Central memory CD8-positive, alpha-beta T cell (primary cell): ENCODE results near the gene RFX2.
A peak's percentile ranks its signal among the peaks of the same experiment; 100 is the strongest.
"Not testable (repeated sequence)": the region's sequence is repeated elsewhere in the genome, so short reads cannot be mapped to it uniquely, and the experiment has no call there.

Source experiments
- ATAC-seq: fragments of 150-1000 bp; cut with Tn5 transposase; replicated peaks from 2 replicates; pipeline ENCODE4 v1.10.0; 2022; ENCODE audit warnings: mild to moderate bottlenecking, moderate FRiP score, moderate number of reproducible peaks; ENCODE audit not compliant: poor library complexity, severe bottlenecking; ENCODE audit errors: extremely low read depth
- DNase-seq, 2 donors: peaks; one replicate each; pipeline ENCODE4 v3.0.0; 2021; ENCODE audit warnings: low spot score in 2 of 2
- H3K27ac Mint-ChIP-seq: one replicate; pipeline ENCODE4 v1.8.0; 2022; ENCODE audit warnings: low read depth, mild to moderate bottlenecking, moderate library complexity, mixed read lengths
- H3K27me3 Mint-ChIP-seq: one replicate; pipeline ENCODE4 v1.8.0; 2022; ENCODE audit warnings: mixed read lengths
- H3K36me3 Mint-ChIP-seq: one replicate; pipeline ENCODE4 v1.8.0; 2022; ENCODE audit warnings: mild to moderate bottlenecking, moderate library complexity, mixed read lengths; ENCODE audit not compliant: insufficient read depth
- H3K4me1 Mint-ChIP-seq: one replicate; pipeline ENCODE4 v1.8.0; 2022; ENCODE audit warnings: mixed read lengths
- H3K4me3 Mint-ChIP-seq: one replicate; pipeline ENCODE4 v1.8.0; 2022; ENCODE audit warnings: mild to moderate bottlenecking, moderate library complexity, mixed read lengths
- H3K9me3 Mint-ChIP-seq: one replicate; pipeline ENCODE4 v1.8.0; 2022; ENCODE audit warnings: mixed read lengths

Gene RFX2

DNA sequence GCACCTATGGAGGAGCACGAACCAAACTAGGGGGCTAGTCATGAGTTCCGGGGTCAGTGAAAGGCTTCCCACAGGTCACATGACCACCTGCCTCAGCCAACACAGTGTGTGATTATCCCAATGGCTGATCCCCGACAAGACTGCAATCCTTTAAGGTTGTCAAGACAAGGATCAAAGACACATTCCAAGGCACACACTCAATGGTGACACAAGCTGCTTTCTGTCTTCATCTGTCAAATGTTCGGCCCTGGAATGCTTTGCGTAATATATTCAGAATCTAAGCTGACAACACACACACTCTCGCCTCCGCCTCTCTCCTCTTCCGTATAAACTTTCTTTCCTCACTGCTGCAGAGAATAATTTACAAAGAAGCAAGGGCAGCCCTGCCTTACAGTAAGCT, 144.1 kb downstream of the RFX2 start:
- DNase-seq, result no peak
- Mint-ChIP-seq H3K27me3 (no peaks in the 10 kb centered on the region), H3K4me3 (peak overlapping the region; percentile 25), H3K36me3 (peaks cover 17% of the 10 kb centered on the region), H3K27ac (peak overlapping the region; percentile 62), H3K4me1 (peaks cover 72% of the 10 kb centered on the region), H3K9me3 (no peaks in the 10 kb centered on the region)
- ATAC-seq, result no peak

DNA sequence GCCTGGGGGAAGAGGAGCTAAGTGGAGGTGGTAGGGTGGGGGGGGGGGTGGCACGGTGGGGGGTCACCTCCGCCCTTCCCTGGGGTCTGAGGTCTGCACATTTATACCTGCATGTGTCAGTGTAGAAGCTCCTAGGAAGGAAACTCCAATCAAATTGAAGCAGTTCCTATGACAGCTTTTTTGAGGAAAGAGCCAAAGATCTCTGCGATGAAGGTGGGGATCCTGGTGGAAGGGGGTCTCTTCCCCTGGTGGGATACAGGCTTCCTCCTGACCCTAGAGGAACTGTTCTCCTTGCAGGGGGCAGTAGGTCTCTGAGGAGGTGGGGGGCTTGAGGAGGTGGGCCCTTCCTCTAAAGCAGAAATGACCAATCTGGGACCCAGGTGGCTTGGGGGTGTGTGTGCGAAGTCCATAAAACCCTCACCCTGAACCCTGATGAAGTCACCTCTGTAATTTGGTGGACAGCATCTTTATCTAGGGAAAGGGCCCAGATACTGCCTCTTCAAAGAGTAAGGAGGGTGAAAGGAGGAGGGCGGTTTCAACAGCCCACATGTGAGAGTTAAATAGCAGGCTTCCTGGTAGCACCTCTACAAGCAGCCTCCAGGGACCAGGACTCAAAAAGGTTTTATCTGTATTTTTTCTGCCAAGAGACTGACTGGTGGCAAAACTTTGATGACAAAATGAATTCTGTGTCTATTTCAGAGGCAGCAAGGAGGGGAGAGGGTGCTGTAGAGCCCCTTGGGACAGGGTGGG, 145.3 kb downstream of the RFX2 start:
- DNase-seq, result no peak
- peaks cover 19% of the 10 kb centered on the region for H3K36me3 Mint-ChIP-seq

GRCh38 chr19:5963855-5964254, 146.4 kb downstream of the RFX2 start:
- no peaks in the 10 kb centered on the region for H3K27me3 Mint-ChIP-seq
- H3K9me3 Mint-ChIP-seq, result no peaks in the 10 kb centered on the region
- peak overlapping the region; percentile 94 for H3K27ac Mint-ChIP-seq
- H3K36me3 Mint-ChIP-seq, result peaks cover 19% of the 10 kb centered on the region
- peaks cover 83% of the 10 kb centered on the region for H3K4me1 Mint-ChIP-seq
- H3K4me3 Mint-ChIP-seq, result no peak overlapping the region
- ATAC-seq (no peak), DNase-seq (no peak)

More for the DNA sequence above, 145.3 kb downstream of the RFX2 start:
- Mint-ChIP-seq H3K27ac (peak overlapping the region; percentile 94), H3K27me3 (no peaks in the 10 kb centered on the region), H3K9me3 (no peaks in the 10 kb centered on the region), H3K4me3 (no peak overlapping the region), H3K4me1 (peaks cover 76% of the 10 kb centered on the region)
- no peak for ATAC-seq

- DNase-seq, H3K27me3 Mint-ChIP-seq, ATAC-seq, H3K9me3 Mint-ChIP-seq: not testable (repeated sequence)
- Mint-ChIP-seq H3K36me3 (peaks cover 17% of the 10 kb centered on the region), H3K27ac (peak overlapping the region; percentile 94), H3K4me3 (peak overlapping the region; percentile 75), H3K4me1 (peaks cover 80% of the 10 kb centered on the region)
Measured at GRCh38 chr19:5963259-5963658, 147.0 kb downstream of the RFX2 start.

DNA sequence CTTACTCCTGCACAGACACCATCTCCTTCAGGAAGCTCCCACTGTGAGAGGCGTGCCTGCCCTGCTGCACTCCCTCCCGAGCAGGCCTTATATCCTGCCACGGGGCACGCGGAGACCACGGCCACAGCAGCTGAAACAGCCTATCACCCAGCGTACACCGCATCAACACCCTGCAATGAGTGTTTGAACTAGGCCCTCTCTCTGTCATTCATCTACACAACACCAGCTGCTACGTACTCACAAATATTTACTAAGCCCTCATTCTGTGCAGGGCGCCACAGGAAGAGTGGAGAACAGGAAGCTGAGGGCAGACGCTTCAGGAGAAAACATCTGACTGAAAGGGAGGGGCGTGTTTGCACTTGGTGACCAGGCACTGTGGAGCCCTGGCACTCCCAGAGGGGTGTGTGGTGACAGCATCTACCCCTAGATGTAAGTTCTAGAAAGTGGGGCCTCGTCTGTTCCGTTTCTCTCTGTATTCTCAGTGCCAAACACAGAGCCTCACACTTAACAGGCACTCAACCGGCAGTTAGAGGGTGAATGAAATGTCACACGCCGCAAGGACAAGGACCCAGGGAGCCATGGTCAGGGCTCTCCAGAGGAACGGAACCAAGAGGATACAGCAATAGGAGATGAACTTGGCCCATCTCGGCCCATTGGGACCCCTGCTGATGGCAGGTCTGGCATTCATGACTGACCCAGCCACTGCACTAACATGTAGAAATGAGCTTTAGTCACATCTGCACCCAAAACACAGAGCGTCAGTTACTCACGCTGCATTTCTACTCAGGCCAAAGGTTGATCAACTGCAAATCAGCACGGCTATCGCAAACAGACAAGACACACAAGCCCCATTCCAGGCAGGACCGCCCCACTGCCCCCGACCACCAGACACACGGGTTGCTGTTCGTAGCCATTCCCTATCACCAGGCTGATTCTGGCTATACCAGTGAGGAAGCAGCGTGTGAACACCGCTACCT, 148.0 kb downstream of the RFX2 start:
- DNase-seq, result peak; percentile 43 to 79
- ATAC-seq, result peak; percentile 98
- H3K4me3 Mint-ChIP-seq, result peak overlapping the region; percentile 75
- no peaks in the 10 kb centered on the region for H3K27me3 Mint-ChIP-seq
- peak overlapping the region; percentile 94 for H3K27ac Mint-ChIP-seq
- no peaks in the 10 kb centered on the region for H3K9me3 Mint-ChIP-seq
- peaks cover 13% of the 10 kb centered on the region for H3K36me3 Mint-ChIP-seq
- peaks cover 80% of the 10 kb centered on the region for H3K4me1 Mint-ChIP-seq

DNA sequence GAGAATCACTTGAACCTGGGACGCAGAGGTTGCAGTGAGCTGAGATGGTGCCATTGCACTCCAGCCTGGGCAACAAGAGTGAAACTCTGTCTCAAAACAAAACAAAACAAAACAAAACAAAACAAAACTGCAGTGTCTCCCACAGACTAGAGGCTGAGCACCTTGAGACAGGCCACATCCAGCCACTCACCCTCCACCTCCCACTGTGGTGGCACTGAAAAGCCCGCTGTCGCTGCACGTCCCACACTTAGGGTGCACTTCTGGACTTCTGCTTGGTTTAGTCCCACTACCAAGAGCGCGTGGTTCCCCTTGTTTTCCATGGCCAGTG, 148.7 kb downstream of the RFX2 start:
- Mint-ChIP-seq H3K36me3 (peaks cover 12% of the 10 kb centered on the region), H3K27ac (peak overlapping the region; percentile 94), H3K4me3 (peak overlapping the region; percentile 75), H3K4me1 (peaks cover 81% of the 10 kb centered on the region)
- DNase-seq, H3K9me3 Mint-ChIP-seq, H3K27me3 Mint-ChIP-seq: not testable (repeated sequence)
- ATAC-seq, result peak; percentile 13

DNA sequence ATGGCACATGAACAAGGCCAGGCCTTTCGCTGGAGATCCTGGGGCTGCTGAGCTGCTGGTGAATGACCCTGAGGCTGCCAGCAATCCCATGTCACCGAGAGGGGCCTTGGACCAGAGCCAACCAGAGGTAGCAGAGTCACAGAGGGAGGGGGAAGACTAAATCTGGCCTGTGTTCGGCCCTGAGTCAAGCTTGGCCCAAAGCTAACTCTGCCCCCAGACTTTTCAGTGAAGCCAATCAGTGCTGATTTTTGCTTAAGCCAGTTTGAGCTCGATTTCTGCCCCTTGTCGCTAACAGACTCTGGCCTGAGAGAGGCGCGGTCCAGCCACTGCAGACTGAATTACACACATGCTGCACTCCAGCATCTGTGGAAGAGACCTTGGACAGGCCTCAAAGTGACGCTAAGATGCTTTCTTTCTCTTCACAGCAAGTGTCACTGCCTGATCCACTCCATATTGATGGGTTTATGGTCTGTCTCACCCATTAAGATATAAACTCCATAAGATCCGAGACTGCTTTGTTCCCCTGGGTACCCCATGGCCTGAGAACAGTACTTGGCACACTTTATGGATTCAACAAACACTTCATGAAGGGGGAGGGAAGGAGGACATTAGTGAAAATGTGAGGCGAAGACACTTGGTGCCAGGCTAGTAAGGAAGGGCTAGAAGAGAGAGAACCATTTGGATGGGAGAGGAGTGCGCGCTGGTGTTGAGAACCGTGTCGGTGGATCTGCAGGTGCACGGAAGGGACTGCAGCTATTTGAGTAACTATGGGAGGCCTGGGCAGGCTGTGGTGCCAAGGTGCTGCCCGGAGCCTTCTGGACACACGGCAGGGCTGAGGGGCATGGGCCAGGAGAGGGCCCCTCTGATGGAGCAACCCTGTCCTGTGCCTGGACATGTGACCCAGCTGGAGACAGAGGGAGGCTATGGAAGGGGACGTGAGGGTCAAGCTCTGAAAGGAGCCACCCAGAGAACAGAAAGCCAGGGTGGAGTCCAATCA, 150.0 kb downstream of the RFX2 start:
- no peaks in the 10 kb centered on the region for H3K27me3 Mint-ChIP-seq
- peaks cover 80% of the 10 kb centered on the region for H3K4me1 Mint-ChIP-seq
- H3K9me3 Mint-ChIP-seq, result no peaks in the 10 kb centered on the region
- peaks cover 12% of the 10 kb centered on the region for H3K36me3 Mint-ChIP-seq
- DNase-seq (no peak), ATAC-seq (no peak)
- peak overlapping the region; percentile 75 for H3K4me3 Mint-ChIP-seq
- peak overlapping the region; percentile 94 for H3K27ac Mint-ChIP-seq

GRCh38 chr19:5959260-5960004, 150.9 kb downstream of the RFX2 start:
- H3K27me3 Mint-ChIP-seq, result no peaks in the 10 kb centered on the region
- no peak for DNase-seq
- H3K4me1 Mint-ChIP-seq, result peaks cover 74% of the 10 kb centered on the region
- H3K9me3 Mint-ChIP-seq, result no peaks in the 10 kb centered on the region
- no peak for ATAC-seq
- H3K36me3 Mint-ChIP-seq, result peaks cover 12% of the 10 kb centered on the region
- H3K27ac Mint-ChIP-seq, result peak overlapping the region; percentile 94
- H3K4me3 Mint-ChIP-seq, result no peak overlapping the region

DNA sequence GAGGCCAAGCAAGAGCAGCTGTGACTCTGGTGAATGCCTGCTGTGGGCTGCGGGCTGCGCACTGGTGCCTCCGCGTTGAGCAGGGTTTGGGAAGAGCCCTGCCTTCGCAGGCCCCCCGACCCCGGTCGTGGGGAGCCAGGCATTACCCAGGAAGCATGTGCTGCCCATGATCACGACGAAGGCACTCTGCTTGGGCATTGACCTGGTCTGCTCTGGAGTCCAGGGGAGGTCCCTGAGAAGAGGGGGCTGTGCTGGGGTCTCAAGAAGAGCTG, 151.5 kb downstream of the RFX2 start:
- peaks cover 74% of the 10 kb centered on the region for H3K4me1 Mint-ChIP-seq
- peak overlapping the region; percentile 94 for H3K27ac Mint-ChIP-seq
- DNase-seq (no peak), ATAC-seq (no peak)
- peaks cover 14% of the 10 kb centered on the region for H3K36me3 Mint-ChIP-seq
- H3K9me3 Mint-ChIP-seq, result no peaks in the 10 kb centered on the region
- H3K4me3 Mint-ChIP-seq, result no peak overlapping the region
- no peaks in the 10 kb centered on the region for H3K27me3 Mint-ChIP-seq

- Mint-ChIP-seq H3K9me3 (no peaks in the 10 kb centered on the region), H3K27ac (peak overlapping the region; percentile 94), H3K27me3 (no peaks in the 10 kb centered on the region), H3K36me3 (peaks cover 14% of the 10 kb centered on the region), H3K4me3 (no peak overlapping the region), H3K4me1 (peaks cover 76% of the 10 kb centered on the region)
- ATAC-seq (no peak), DNase-seq (no peak)
Measured at GRCh38 chr19:5958074-5958850, 152.0 kb downstream of the RFX2 start.

- Mint-ChIP-seq H3K36me3 (peaks cover 11% of the 10 kb centered on the region), H3K4me3 (peak overlapping the region; percentile 31), H3K27me3 (no peaks in the 10 kb centered on the region), H3K4me1 (peaks cover 77% of the 10 kb centered on the region), H3K27ac (no peak overlapping the region), H3K9me3 (no peaks in the 10 kb centered on the region)
- DNase-seq (no peak), ATAC-seq (no peak)
Measured at GRCh38 chr19:5957170-5957569, 153.1 kb downstream of the RFX2 start.
